HEK293T (cell line): ENCODE measurements around the gene ZNF43.

Source experiments
- ARNT ChIP-seq: fragments of 450-650 bp; IDR thresholded peaks from 2 replicates; pipeline ENCODE4 v1.6.1; 2017; ENCODE audit warnings: mild to moderate bottlenecking
- BHLHE40 ChIP-seq: fragments of 450-650 bp; IDR thresholded peaks from 2 replicates; pipeline ENCODE4 v1.6.1; 2016; ENCODE audit warnings: mild to moderate bottlenecking, moderate library complexity, borderline replicate concordance
- ELF4 ChIP-seq: fragments of 450-650 bp; IDR thresholded peaks from 2 replicates; pipeline ENCODE4 v1.6.1; 2017; ENCODE audit warnings: antibody characterized with exemption
- FOXA1 ChIP-seq: fragments of 450-650 bp; IDR thresholded peaks from 2 replicates; pipeline ENCODE4 v1.6.1; 2016; ENCODE audit warnings: mild to moderate bottlenecking
- FOXM1 ChIP-seq: fragments of 450-650 bp; IDR thresholded peaks from 2 replicates; pipeline ENCODE4 v1.6.1; 2017; ENCODE audit warnings: mild to moderate bottlenecking, borderline replicate concordance
- HDGF ChIP-seq: fragments of 450-650 bp; IDR thresholded peaks from 2 replicates; pipeline ENCODE4 v1.6.1; 2017; ENCODE audit warnings: antibody characterized with exemption, borderline replicate concordance
- LEF1 ChIP-seq: fragments of 450-650 bp; IDR thresholded peaks from 2 replicates; pipeline ENCODE4 v1.6.1; 2017; ENCODE audit warnings: mild to moderate bottlenecking, borderline replicate concordance
- SP1 ChIP-seq: fragments of 450-650 bp; IDR thresholded peaks from 2 replicates; pipeline ENCODE4 v1.6.1; 2017
- SUZ12 ChIP-seq: fragments of 450-650 bp; IDR thresholded peaks from 2 replicates; pipeline ENCODE4 v1.6.1; 2016; ENCODE audit warnings: mild to moderate bottlenecking
- ZNF384 ChIP-seq: fragments of 450-650 bp; IDR thresholded peaks from 2 replicates; pipeline ENCODE4 v1.6.1; 2016

DNA sequence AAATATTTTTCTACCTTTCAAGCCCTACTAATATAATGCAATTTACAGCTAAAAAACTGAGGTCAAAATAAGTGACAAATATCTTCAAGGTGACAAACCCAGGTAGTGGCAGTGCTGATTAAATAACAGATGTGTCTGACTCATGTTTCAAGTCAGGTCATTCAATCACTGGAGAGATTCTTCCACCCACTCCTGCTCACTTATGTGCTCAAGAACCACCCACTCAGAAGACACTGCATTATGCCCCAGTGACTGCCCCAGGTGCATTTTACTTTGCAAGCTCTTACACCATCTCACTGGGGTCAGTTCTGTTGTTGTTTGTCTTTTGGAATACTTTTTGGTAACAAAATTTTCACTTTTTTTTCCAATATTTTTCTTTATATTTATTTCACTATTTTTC, 70.8 kb downstream of the ZNF43 start:
- TF ChIP-seq LEF1 (no peak), SUZ12 (no peak), SP1 (no peak), BHLHE40 (no peak), ELF4 (no peak), FOXA1 (no peak), FOXM1 (no peak), ZNF384 (no peak), HDGF (no peak), ARNT (no peak)
